Stomach (tissue), 9 donors: ENCODE data around the gene FCN2. TPM values are rescaled to one million over a fixed set of nuclear protein-coding genes. Genes with fewer than 3 reads are reported as not detected.

Experiments
- DNase-seq, 2 donors: peaks; one replicate each; pipeline versions ENCODE4 v3.0.0 to v3.0.0-alpha.2; 2013 to 2019
- H3K27ac ChIP-seq, 5 donors: fragments of 200-600 bp in 4 of 5; sonication (generic) in 4 of 5; one replicate each; pipeline ENCODE4 v1.5.1; 2013 to 2019; ENCODE audit warnings: mild to moderate bottlenecking in 1 of 5, moderate library complexity in 1 of 5
- H3K27me3 ChIP-seq, 3 donors: fragments of 200-600 bp; sonication (generic); one replicate each; pipeline ENCODE4 v1.5.1; 2017 to 2019; ENCODE audit warnings: mixed run types in 1 of 3
- H3K36me3 ChIP-seq, 4 donors: fragments of 200-600 bp; sonication (generic); 1 replicate in 3 of 4; 2 replicates in 1 of 4; pipeline ENCODE4 v1.5.1; 2016 to 2019
- H3K4me1 ChIP-seq, 4 donors: fragments of 200-600 bp; sonication (generic); one replicate each; pipeline ENCODE4 v1.5.1; 2016 to 2019
- H3K4me3 ChIP-seq, 4 donors: fragments of 200-600 bp; sonication (generic) in 3 of 4; one replicate each; pipeline ENCODE4 v1.5.1; 2016 to 2019; ENCODE audit warnings: mild to moderate bottlenecking in 1 of 4
- H3K9me3 ChIP-seq, 4 donors: fragments of 200-600 bp; sonication (generic); one replicate each; pipeline ENCODE4 v1.5.1; 2016 to 2019
- EP300 ChIP-seq: sonication (generic); formaldehyde crosslinking; IDR thresholded peaks from one replicate; pipeline ENCODE4 v1.6.1; 2017; ENCODE audit warnings: antibody characterized with exemption
- POLR2A ChIP-seq, 4 donors: fragments of 450-650 bp; IDR thresholded peaks; one replicate each; pipeline ENCODE4 v1.6.1; 2016; ENCODE audit warnings: antibody characterized with exemption in 4 of 4, control low read depth in 2 of 4, mild to moderate bottlenecking in 1 of 4, moderate library complexity in 1 of 4
- POLR2AphosphoS5 ChIP-seq, 3 donors: sonication (generic); formaldehyde crosslinking; IDR thresholded peaks; one replicate each; pipeline ENCODE4 v1.6.1; 2016; ENCODE audit warnings: antibody characterized with exemption in 3 of 3
- WGBS, 5 donors: extraction: QIAGEN DNeasy Blood & Tissue Kit in 3 of 5; methylation state at CpG; one replicate each; pipeline versions ENCODE4 v1.1.5 to v1.1.7; 2013 to 2018; 5-methylcytosine and 5-hydroxymethylcytosine counted together
- intact Hi-C: fragments of 100-400 bp; cut with DNase I; formaldehyde crosslinking; loops from one replicate; pipeline ENCODE4 v1.15.1; 2023; ENCODE audit warnings: low total_unique reads
- polyA plus RNA-seq, 3 donors: library from polyadenylated mRNA; stranded (reverse); fragments of 200-250 nt; gene quantifications; one replicate each; pipeline ENCODE4 v1.2.3, GENCODE V29; 2013
- total RNA-seq, 5 donors: library from RNA; depleted of rRNA; stranded (reverse); fragments of >200 nt; gene quantifications; one replicate each; pipeline versions ENCODE4 v1.1.0 to v1.2.3, GENCODE V29; 2014 to 2016
- TF ChIP-seq, protein P1 (sequence below), 7 experiments: fragments of 450-650 bp in 4 of 7; fragments of 200-600 bp in 3 of 7; sonication (generic) in 3 of 7; IDR thresholded peaks; one replicate each; pipeline ENCODE4 v1.5.1; 2016 to 2019; ENCODE audit warnings: antibody characterized with exemption in 7 of 7, control low read depth in 2 of 7, mild to moderate bottlenecking in 1 of 7
- donor health status: healthy with polysubstance abuse.
- donor health status: Bipolar disorder and iron deficiency.
- donor health status: healthy.

The FCN2 gene
- total and polyA plus RNA-seq, 8 donors = 0.13 TPM; not detected in 7

DNA sequence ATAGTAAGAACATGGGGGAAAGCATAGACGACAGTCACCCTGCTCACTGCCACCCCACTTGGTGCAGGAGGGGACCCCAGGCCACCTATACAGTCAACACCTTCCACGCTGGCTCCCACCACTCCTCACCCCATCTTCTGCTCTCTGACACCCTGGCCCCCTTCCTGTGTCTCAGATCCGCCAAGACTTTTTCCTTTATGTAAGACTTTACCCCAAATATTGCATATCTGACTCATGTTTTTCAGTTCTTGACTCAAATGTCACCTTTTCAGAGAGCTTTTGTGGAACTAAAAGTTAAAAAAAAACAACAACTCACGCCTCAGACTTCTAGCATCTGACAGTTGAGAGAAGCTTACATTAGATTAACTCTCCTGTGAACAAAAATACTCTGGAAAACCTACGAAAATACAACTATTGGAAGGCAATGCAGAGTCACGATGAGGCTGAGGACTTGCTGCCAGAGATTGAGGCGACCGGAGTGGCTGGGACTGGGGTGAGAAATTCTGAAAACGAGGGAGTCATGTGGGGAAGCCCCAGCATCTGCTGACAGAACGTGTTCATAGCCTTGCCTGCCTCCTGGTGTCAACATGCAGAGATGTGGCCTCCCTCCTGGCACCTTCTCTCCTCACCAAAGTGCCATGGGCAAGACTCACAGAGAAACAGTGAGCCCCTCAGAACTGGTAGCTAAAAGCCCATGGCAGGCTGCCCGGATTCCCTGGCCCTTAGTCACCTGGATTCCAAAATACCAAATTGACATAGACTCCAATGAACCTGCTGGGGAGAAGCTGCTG, 22.4 kb upstream of the FCN2 start:
- intact Hi-C loops = no loop called here
- WGBS, 5 donors = 56 to 68% (median 63%) methylated on average over 10 to 11 of the region's 11 CpGs

DNA sequence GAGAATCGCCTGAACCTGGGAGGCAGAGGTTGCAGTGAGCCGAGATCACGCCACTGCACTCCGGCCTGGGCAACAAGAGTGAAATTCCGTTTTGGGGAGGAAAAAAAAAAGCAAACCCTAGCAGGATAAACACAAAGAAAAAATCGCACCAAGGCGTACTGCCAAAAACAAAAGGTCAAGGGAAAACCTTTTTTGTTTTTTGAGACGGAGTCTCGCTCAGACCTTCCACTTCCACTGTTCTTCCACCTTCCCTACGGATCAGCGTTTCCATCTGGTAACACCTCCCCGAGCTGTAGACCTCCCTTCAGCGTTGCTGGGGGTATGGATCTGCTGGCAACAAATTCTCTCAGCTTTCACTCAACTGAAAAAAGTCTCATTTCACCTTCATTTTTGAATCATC, 20.1 kb upstream of the FCN2 start:
- 77 to 90% (median 81%) methylated on average over 13 of the region's 13 CpGs for WGBS, 5 donors
- intact Hi-C loops = no loop called here

More for the DNA sequence above, 22.4 kb upstream of the FCN2 start:
- H3K36me3 ChIP-seq = no peaks in the 10 kb centered on the region
- no peak for DNase-seq
- TF ChIP-seq, protein P1, sequence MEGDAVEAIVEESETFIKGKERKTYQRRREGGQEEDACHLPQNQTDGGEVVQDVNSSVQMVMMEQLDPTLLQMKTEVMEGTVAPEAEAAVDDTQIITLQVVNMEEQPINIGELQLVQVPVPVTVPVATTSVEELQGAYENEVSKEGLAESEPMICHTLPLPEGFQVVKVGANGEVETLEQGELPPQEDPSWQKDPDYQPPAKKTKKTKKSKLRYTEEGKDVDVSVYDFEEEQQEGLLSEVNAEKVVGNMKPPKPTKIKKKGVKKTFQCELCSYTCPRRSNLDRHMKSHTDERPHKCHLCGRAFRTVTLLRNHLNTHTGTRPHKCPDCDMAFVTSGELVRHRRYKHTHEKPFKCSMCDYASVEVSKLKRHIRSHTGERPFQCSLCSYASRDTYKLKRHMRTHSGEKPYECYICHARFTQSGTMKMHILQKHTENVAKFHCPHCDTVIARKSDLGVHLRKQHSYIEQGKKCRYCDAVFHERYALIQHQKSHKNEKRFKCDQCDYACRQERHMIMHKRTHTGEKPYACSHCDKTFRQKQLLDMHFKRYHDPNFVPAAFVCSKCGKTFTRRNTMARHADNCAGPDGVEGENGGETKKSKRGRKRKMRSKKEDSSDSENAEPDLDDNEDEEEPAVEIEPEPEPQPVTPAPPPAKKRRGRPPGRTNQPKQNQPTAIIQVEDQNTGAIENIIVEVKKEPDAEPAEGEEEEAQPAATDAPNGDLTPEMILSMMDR (IDR thresholded peaks at IDR 0.05) = no peak
- TF ChIP-seq POLR2AphosphoS5 (IDR thresholded peaks at IDR 0.05) = no peak
- TF ChIP-seq POLR2A (IDR thresholded peaks at IDR 0.05) = no peak
- no peak for TF ChIP-seq EP300
- peaks cover 0 to 5% (median 0%) of the 10 kb centered on the region in 4 donors for H3K9me3 ChIP-seq
- H3K27ac ChIP-seq = no peak overlapping the region
- H3K4me1 ChIP-seq = no peaks in the 10 kb centered on the region
- peaks cover 0 to 18% (median 0%) of the 10 kb centered on the region in 3 donors for H3K27me3 ChIP-seq
- no peak overlapping the region for H3K4me3 ChIP-seq

DNA sequence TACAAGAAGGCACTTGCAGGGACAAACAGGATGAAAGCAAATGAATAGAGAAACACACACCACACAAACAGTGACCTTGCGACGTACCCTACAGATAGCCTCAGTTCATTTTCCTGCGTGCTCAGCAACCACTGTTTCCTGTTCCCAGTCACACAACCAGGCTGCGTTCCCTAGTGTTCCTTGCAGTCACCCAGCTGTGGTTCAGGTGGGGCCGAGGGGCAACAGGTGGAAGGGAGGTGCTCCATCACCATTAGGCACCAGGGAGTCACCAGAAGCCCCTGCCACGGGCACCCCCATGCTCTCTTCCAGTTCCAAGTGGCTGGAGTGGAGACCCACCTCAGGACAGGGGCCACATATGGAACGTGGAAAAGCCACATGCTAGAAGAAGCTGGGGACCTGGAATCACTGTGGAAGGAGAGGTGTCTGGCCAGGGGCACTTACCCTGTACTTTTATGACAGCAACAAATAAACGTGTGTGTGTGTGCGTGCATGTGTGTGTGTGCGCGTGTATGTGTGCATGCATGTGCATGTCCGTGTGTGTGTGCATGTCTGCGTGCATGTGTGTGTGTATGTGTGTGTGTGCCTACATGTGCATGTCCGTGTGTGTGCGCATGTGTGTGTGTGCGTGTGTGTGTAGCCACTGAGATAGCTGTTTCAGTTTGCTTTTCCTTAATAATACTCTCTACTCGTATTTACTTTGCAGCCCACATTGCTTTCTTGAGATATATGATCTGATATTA, 18.8 kb upstream of the FCN2 start:
- no peaks in the 10 kb centered on the region for H3K36me3 ChIP-seq
- H3K27ac ChIP-seq = no peak overlapping the region
- intact Hi-C loops = no loop called here
- peaks cover 0 to 8% (median 0%) of the 10 kb centered on the region in 4 donors for H3K4me1 ChIP-seq
- DNase-seq = no peak
- H3K9me3 ChIP-seq = peaks cover 0 to 5% (median 0%) of the 10 kb centered on the region in 4 donors
- no peak overlapping the region for H3K4me3 ChIP-seq
- WGBS, 5 donors = 81 to 89% (median 86%) methylated on average over 17 of the region's 17 CpGs
- peaks cover 0 to 19% (median 0%) of the 10 kb centered on the region in 3 donors for H3K27me3 ChIP-seq
- no peak for TF ChIP-seq EP300

More for the DNA sequence above, 20.1 kb upstream of the FCN2 start:
- Histone ChIP-seq H3K36me3 (no peaks in the 10 kb centered on the region), H3K27me3 (peaks cover 0 to 30% (median 0%) of the 10 kb centered on the region in 3 donors), H3K4me1 (peaks cover 0 to 8% (median 0%) of the 10 kb centered on the region in 4 donors), H3K4me3 (no peak overlapping the region), H3K9me3 (peaks cover 0 to 5% (median 0%) of the 10 kb centered on the region in 4 donors), H3K27ac (no peak overlapping the region)
- TF ChIP-seq, protein P1 (IDR thresholded peaks at IDR 0.05) = no peak
- TF ChIP-seq EP300 (no peak), POLR2A (IDR thresholded peaks at IDR 0.05) (no peak), POLR2AphosphoS5 (IDR thresholded peaks at IDR 0.05) (no peak)
- no peak for DNase-seq

DNA sequence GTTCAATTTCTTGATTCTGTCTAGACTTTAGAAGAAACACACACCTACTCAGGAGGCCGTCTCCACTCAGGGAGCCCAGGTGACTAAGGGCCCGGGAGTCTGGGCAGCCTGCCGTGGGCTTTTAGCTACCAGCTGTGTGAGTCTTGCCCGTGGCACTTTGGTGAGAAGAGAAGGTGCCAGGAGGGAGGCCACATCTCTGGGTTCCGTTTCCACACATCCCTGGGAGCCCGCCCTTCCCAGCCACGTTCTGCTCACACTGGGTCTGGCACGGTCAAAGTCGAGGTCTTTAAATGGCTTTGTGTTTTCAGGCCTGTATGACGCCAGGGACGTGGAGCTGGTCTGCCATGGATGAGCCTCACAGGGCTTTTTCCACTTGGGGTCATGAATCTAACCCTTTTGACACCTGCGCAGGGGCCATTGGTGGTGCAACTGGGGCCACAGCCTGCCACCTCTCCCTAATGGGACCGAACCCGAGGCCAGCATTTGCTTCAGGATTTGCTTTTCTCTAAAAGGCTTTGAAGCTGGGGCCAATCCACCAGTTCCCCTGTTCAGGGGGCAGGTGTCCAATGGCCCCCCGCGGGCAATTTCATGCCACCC, 17.2 kb upstream of the FCN2 start:
- Histone ChIP-seq H3K36me3 (no peaks in the 10 kb centered on the region), H3K9me3 (peaks cover 0 to 5% (median 0%) of the 10 kb centered on the region in 4 donors), H3K4me1 (peaks cover 0 to 8% (median 0%) of the 10 kb centered on the region in 4 donors), H3K27ac (no peak overlapping the region), H3K27me3 (peaks cover 0 to 19% (median 0%) of the 10 kb centered on the region in 3 donors), H3K4me3 (no peak overlapping the region)
- DNase-seq = no peak
- TF ChIP-seq POLR2AphosphoS5 (IDR thresholded peaks at IDR 0.05) (no peak), EP300 (no peak), POLR2A (IDR thresholded peaks at IDR 0.05) (no peak)
- TF ChIP-seq, protein P1 (IDR thresholded peaks at IDR 0.05) = no peak
- WGBS, 5 donors = 81 to 92% (median 88%) methylated on average over 13 to 16 of the region's 16 CpGs
- intact Hi-C loops = no loop called here
